Thyroid gland (tissue), 4 donors: ENCODE results near the gene TIGAR. TPM values are rescaled to one million over a fixed set of nuclear protein-coding genes. Genes with fewer than 3 reads are reported as not detected.
A peak's percentile ranks its signal among the peaks of the same experiment; 100 is the strongest.

ENCODE experiments used
- DNase-seq, 2 donors: peaks; one replicate each; pipeline ENCODE4 v3.0.0-alpha.2; 2019
- H3K27ac ChIP-seq, 3 donors: fragments of 200-600 bp; sonication (generic); 1 replicate in 2 of 3; 2 replicates in 1 of 3; pipeline ENCODE4 v1.5.1; 2016 to 2019; ENCODE audit warnings: mild to moderate bottlenecking in 1 of 3, moderate library complexity in 1 of 3
- H3K27me3 ChIP-seq: fragments of 200-600 bp; sonication (generic); one replicate; pipeline ENCODE4 v1.5.1; 2019
- H3K36me3 ChIP-seq, 2 donors: fragments of 200-600 bp; sonication (generic); one replicate each; pipeline ENCODE4 v1.5.1; 2016 to 2019
- H3K4me1 ChIP-seq, 2 donors: fragments of 200-600 bp; sonication (generic); one replicate each; pipeline ENCODE4 v1.5.1; 2017 to 2019
- H3K4me3 ChIP-seq, 3 donors: fragments of 200-600 bp; sonication (generic); replicated peaks in 1 of 3; 1 replicate in 2 of 3; 2 replicates in 1 of 3; pipeline ENCODE4 v1.5.1; 2016; ENCODE audit warnings: mild to moderate bottlenecking in 1 of 3
- H3K9me3 ChIP-seq: fragments of 200-600 bp; sonication (generic); one replicate; pipeline ENCODE4 v1.5.1; 2017
- POLR2A ChIP-seq, 2 donors: fragments of 450-650 bp; IDR thresholded peaks; one replicate each; pipeline ENCODE4 v1.6.1; 2017; ENCODE audit warnings: antibody characterized with exemption in 2 of 2, mild to moderate bottlenecking in 2 of 2, moderate library complexity in 1 of 2
- WGBS, 2 donors: methylation state at CpG; one replicate each; pipeline ENCODE4 v1.1.5; 2017; 5-methylcytosine and 5-hydroxymethylcytosine counted together
- intact Hi-C: fragments of 100-400 bp; cut with DNase I; formaldehyde crosslinking; loops from one replicate; pipeline ENCODE4 v1.15.1; 2023
- total RNA-seq, 4 donors: library from RNA; depleted of rRNA; stranded (reverse); fragments of >200 nt; gene quantifications; one replicate each; pipeline ENCODE4 v1.2.3, GENCODE V29; 2016
- TF ChIP-seq, protein P1 (sequence below), 6 experiments: fragments of 200-600 bp in 3 of 6; fragments of 450-650 bp in 3 of 6; sonication (generic) in 3 of 6; IDR thresholded peaks; one replicate each; pipeline ENCODE4 v1.5.1; 2016 to 2019; ENCODE audit warnings: antibody characterized with exemption in 6 of 6, mild to moderate bottlenecking in 2 of 6, inconsistent platforms in 1 of 6, moderate library complexity in 1 of 6

Gene TIGAR
- total RNA-seq, 4 donors from 2014 or later: 4.0 to 6.3 (median 5.4) TPM

DNA sequence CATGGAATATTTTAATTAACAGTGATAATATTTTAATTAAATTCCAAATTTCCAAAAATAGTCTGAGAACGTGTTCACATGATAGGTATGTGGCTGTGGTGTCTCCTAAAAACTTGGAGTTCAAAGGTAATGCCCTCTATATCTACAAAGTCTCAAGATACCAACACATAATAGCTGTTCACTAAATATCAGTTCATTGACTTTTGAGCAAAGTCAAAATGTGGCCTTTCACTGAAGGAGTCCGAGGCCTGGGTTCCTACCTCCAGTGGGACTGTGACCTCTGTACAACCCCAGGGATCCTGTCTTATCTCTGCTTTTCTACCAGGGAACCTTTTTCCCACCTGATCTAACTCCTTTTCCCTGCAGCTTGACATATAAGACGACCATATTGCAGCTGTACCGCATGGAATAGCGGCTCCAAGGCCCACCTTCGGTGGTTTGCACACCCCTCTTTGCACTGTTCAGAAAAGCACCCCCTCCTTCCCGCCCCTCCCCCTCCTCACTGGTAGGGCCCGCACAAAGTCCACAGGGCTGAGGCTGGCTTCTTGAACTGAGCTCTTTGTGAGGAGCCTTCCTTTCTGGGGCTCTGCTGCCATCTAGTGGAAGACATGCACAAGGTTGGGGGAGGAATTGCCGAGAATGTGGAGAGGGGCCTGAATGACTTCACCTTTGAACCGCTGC is 44.3 kb upstream of the TIGAR start:
- peak overlapping the region in 2 of 3 donors; percentile 94 to 97 for H3K27ac ChIP-seq
- intact Hi-C loops: loop anchor here (5.0 kb wide), 4 partner anchors 169 to 404 kb away; partner anchors contain the start of gene PARP11
- no peaks in the 10 kb centered on the region for H3K27me3 ChIP-seq
- WGBS, 2 donors: 12% methylated on average over 10 of the region's 10 CpGs
- H3K36me3 ChIP-seq: peaks cover 16 to 17% of the 10 kb centered on the region in 2 donors
- DNase-seq: peak; percentile 94
- peak in 1 of 2 donors; percentile 35 for TF ChIP-seq POLR2A (IDR thresholded peaks at IDR 0.05)
- TF ChIP-seq, protein P1, sequence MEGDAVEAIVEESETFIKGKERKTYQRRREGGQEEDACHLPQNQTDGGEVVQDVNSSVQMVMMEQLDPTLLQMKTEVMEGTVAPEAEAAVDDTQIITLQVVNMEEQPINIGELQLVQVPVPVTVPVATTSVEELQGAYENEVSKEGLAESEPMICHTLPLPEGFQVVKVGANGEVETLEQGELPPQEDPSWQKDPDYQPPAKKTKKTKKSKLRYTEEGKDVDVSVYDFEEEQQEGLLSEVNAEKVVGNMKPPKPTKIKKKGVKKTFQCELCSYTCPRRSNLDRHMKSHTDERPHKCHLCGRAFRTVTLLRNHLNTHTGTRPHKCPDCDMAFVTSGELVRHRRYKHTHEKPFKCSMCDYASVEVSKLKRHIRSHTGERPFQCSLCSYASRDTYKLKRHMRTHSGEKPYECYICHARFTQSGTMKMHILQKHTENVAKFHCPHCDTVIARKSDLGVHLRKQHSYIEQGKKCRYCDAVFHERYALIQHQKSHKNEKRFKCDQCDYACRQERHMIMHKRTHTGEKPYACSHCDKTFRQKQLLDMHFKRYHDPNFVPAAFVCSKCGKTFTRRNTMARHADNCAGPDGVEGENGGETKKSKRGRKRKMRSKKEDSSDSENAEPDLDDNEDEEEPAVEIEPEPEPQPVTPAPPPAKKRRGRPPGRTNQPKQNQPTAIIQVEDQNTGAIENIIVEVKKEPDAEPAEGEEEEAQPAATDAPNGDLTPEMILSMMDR (IDR thresholded peaks at IDR 0.05): peak; percentile 85 to 99 (median 96)
- peaks cover 45 to 59% of the 10 kb centered on the region in 2 donors for H3K4me1 ChIP-seq
- H3K9me3 ChIP-seq: no peaks in the 10 kb centered on the region
- no peak overlapping the region for H3K4me3 ChIP-seq

DNA sequence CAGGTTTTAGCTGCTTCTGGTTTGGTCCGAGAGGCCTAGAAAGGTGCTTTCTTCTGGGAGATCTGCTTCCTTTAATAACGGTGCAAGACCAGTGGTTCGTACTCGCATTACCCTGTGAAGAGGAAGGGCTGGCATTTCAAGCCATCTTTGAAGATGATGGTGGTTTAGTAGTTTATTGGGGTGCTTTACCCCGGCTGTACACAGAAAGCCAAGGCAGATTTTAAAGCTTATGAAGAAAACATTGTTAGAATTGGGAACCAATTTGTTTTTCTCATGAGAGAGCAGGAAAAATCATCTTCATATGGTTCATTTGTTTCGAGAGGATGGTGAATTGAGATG is 43.8 kb upstream of the TIGAR start:
- intact Hi-C loops: loop anchor here (5.0 kb wide), 4 partner anchors 170 to 405 kb away; partner anchors contain the start of gene PARP11
- H3K27me3 ChIP-seq: no peaks in the 10 kb centered on the region
- DNase-seq: no peak
- no peaks in the 10 kb centered on the region for H3K9me3 ChIP-seq
- WGBS, 2 donors: 26 to 32% methylated on average over 6 of the region's 6 CpGs
- H3K4me1 ChIP-seq: peaks cover 45 to 57% of the 10 kb centered on the region in 2 donors
- H3K27ac ChIP-seq: peak overlapping the region; percentile 34 to 65 (median 45)
- no peak for TF ChIP-seq POLR2A (IDR thresholded peaks at IDR 0.05)
- TF ChIP-seq, protein P1 (IDR thresholded peaks at IDR 0.05): peak in 2 of 6 experiments; percentile 6 to 10
- no peak overlapping the region for H3K4me3 ChIP-seq
- H3K36me3 ChIP-seq: peaks cover 17 to 20% of the 10 kb centered on the region in 2 donors

DNA sequence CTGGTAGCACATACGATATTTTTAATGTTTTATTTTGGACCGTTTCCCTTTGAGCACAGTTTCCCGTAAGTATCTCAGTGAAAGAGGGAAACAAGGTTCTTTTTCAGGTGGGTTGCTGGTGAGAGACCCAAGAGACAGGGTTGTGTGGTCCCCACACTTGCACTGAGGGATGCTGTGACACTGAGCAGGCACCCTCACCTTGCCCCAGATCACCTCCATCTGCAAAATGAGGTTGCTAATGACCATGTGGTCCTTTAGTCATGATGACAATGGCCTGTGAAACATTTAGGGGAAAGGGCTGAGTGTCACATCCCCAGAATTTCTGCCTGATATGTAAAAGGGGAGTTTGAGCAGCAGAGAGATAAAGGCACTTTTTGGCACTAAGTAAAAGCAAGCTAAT is 43.2 kb upstream of the TIGAR start:
- intact Hi-C loops: loop anchor here (5.0 kb wide), 4 partner anchors 171 to 406 kb away; partner anchors contain the start of gene PARP11
- 82 to 84% methylated on average over 3 of the region's 3 CpGs for WGBS, 2 donors
- DNase-seq: no peak
- no peak overlapping the region for H3K4me3 ChIP-seq
- no peaks in the 10 kb centered on the region for H3K9me3 ChIP-seq
- peaks cover 23 to 27% of the 10 kb centered on the region in 2 donors for H3K36me3 ChIP-seq
- H3K27me3 ChIP-seq: no peaks in the 10 kb centered on the region
- peaks cover 38 to 51% of the 10 kb centered on the region in 2 donors for H3K4me1 ChIP-seq
- TF ChIP-seq, protein P1 (IDR thresholded peaks at IDR 0.05): no peak
- no peak for TF ChIP-seq POLR2A (IDR thresholded peaks at IDR 0.05)
- peak overlapping the region; percentile 34 to 65 (median 45) for H3K27ac ChIP-seq

DNA sequence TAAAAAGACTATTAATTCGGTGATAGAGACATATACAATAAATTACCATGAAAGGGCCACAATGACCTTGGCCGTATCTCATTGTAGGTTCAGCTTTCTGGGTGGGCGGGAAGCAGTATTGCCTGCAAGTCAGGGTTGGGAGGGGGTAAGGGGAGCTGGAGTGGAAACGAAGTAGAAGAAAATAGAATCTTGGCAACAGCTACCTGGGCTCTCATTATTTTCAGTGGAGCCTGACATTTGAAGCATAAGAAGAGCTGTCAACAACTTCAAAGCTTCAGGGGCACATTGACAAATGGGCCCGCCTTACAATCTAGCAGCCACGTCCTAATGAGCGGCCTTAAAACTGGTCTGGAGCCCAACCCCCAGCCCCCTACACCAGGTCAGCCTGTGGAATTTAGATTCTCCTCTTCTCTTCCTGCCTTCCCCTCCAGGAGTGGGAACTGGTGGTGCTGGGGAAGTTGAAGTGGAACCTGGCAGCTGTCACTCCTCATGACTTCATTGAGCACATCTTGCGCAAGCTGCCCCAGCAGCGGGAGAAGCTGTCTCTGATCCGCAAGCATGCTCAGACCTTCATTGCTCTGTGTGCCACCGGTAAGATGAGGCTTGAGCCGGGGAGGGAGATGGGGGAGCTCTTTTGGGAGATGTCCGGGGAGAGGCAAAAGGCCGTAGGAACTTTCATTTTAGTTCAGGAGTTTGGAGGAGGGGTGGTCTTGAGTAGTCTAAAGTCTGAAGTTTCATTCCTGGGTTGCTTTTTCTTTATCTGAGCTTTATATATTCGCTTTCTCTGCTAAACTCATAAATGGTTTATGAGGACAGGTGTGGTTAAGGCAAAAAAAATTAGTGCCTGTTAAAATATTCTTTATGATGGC is 42.5 kb upstream of the TIGAR start:
- TF ChIP-seq POLR2A (IDR thresholded peaks at IDR 0.05): peak in 1 of 2 donors; percentile 40
- TF ChIP-seq, protein P1 (IDR thresholded peaks at IDR 0.05): no peak
- Histone ChIP-seq H3K36me3 (peaks cover 23 to 31% of the 10 kb centered on the region in 2 donors), H3K9me3 (no peaks in the 10 kb centered on the region), H3K4me1 (peaks cover 33 to 45% of the 10 kb centered on the region in 2 donors), H3K4me3 (no peak overlapping the region), H3K27ac (peak overlapping the region; percentile 34 to 65 (median 45)), H3K27me3 (no peaks in the 10 kb centered on the region)
- intact Hi-C loops: loop anchor here (5.0 kb wide), 4 partner anchors 171 to 406 kb away; partner anchors contain the start of gene PARP11
- DNase-seq: peak; percentile 82 to 84
- WGBS, 2 donors: 41 to 47% methylated on average over 15 of the region's 15 CpGs
